GM18951 (cell line): ENCODE data around the gene JAKMIP2.

Experiments used
- POLR2A ChIP-seq: IDR thresholded peaks from 4 replicates; pipeline ENCODE4 v1.6.1; 2011; ENCODE audit warnings: mild to moderate bottlenecking; ENCODE audit not compliant: insufficient read length, insufficient read depth; ENCODE audit errors: extremely low read depth
- in situ Hi-C: fragments of 300-500 bp; cut with MboI; formaldehyde crosslinking; loops from one replicate; pipeline ENCODE4 v1.12.0; 2022; ENCODE audit warnings: low sequenced_read_pairs, mixed read lengths, inconsistent platforms; ENCODE audit not compliant: unreplicated experiment

The JAKMIP2 gene

DNA sequence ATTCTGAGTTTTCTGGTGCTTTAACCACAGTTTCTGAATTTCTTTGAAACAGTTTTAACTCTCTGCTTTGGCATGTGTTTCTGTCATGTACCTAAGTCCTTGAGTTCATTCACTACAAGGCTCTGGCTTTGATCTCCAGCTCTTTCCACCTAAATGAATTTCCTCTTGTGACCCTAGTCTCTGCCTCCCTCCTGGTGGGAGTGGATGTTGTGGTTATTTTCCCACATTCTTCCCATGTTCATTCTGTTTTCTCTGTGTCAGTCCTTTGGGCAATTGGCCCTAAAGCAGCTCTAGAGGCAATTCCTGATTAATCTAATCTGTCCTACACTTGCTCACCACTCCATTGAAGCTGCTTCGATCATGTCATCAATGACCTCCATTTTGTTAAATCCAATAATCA lies 244.3 kb downstream of the JAKMIP2 start:
- no peak for TF ChIP-seq POLR2A
- in situ Hi-C loops: no loop called here
